K562 (cell line): ENCODE measurements around the gene VPS41. TPM values are rescaled to one million over a fixed set of nuclear protein-coding genes. Genes with fewer than 3 reads are reported as not detected.

Source experiments
- ATAC-seq: fragments of 200-7000 bp; cut with Tn5 transposase; 3 replicates; pipeline ENCODE4 v1.9.1; 2020; ENCODE audit warnings: moderate library complexity
- BruUV-seq: library from RNA; stranded (reverse); fragments of 400-500 nt; replicated peaks from 2 replicates; lab custom pipeline; 2021; lab: Mats Ljungman, UMichigan
- CTCF ChIA-PET: fragments of 300-600 bp; formaldehyde crosslinking; extraction: SDS; loops from one replicate; lab custom pipeline; 2021; ENCODE audit warnings: low intra/inter-chr PET ratio; lab: Yijun Ruan, JAX
- POLR2A ChIA-PET: fragments of 300-600, 350-650 bp; sonication (Branson Sonifier 250); formaldehyde crosslinking; extraction: SDS; loops from one replicate; lab custom pipeline; 2021; ENCODE audit warnings: antibody characterized with exemption, inconsistent platforms; lab: Yijun Ruan, JAX
- DNase-seq, 4 experiments: peaks; one replicate each; pipeline versions ENCODE4 v3.0.0 to v3.0.0-alpha.2; 2011 to 2018; ENCODE audit warnings: low spot score in 3 of 4, mixed read lengths in 3 of 4; ENCODE audit errors: extremely low read depth in 1 of 4
- FAIRE-seq: peaks from 2 replicates; lab custom pipeline; 2011; peaks lifted over from hg19 to GRCh38; lab: Jason Lieb, UNC
- H2AFZ ChIP-seq: 2 replicates; pipeline ENCODE4 v1.6.0; 2011; ENCODE audit warnings: low read depth, low read length, control low read depth, inconsistent platforms
- H3K27ac ChIP-seq: fragments of 200-600 bp; 3 replicates; pipeline ENCODE4 v1.8.0; 2011; ENCODE audit warnings: low read depth, mild to moderate bottlenecking, control low read depth, inconsistent platforms, low read length, moderate library complexity, mixed read lengths; ENCODE audit errors: extremely low read depth
- H3K27me3 ChIP-seq, 2 experiments: fragments of 300-600 bp in 1 of 2; 2 replicates in 1 of 2; 3 replicates in 1 of 2; pipeline versions ENCODE4 v1.6.0 to v1.8.0; 2011; ENCODE audit warnings: inconsistent platforms in 2 of 2, low read length in 2 of 2, mild to moderate bottlenecking in 1 of 2, mixed read lengths in 1 of 2, moderate library complexity in 1 of 2; ENCODE audit not compliant: control insufficient read depth in 2 of 2, insufficient read depth in 2 of 2
- H3K36me3 ChIP-seq: fragments of 300-600 bp; 3 replicates; pipeline ENCODE4 v1.8.0; 2011; ENCODE audit warnings: mild to moderate bottlenecking, low read length, inconsistent platforms; ENCODE audit not compliant: control insufficient read depth, insufficient read depth
- H3K4me1 ChIP-seq, 2 experiments: fragments of 200-600 bp in 1 of 2; replicated peaks in 1 of 2; 2 replicates in 1 of 2; 3 replicates in 1 of 2; pipeline versions ENCODE4 v1.5.1 to v1.8.0; 2011; ENCODE audit warnings: inconsistent platforms in 2 of 2, low read length in 2 of 2, mild to moderate bottlenecking in 1 of 2, mixed read lengths in 1 of 2, moderate library complexity in 1 of 2; ENCODE audit not compliant: control insufficient read depth in 2 of 2, insufficient read depth in 2 of 2
- H3K4me2 ChIP-seq: 2 replicates; pipeline ENCODE4 v1.6.1; 2011; ENCODE audit warnings: low read length, control low read depth, inconsistent platforms, mixed read lengths; ENCODE audit not compliant: insufficient read depth
- H3K4me3 ChIP-seq: fragments of 200-600 bp; sonication (generic), shearing (Covaris generic); 2 replicates; pipeline ENCODE4 v1.5.1; 2016; ENCODE audit warnings: control low read depth, inconsistent platforms
- H3K79me2 ChIP-seq: fragments of 200-600 bp; 3 replicates; pipeline ENCODE4 v1.8.0; 2011; ENCODE audit warnings: low read length, inconsistent platforms; ENCODE audit not compliant: control insufficient read depth, insufficient read depth
- H3K9ac ChIP-seq, 2 experiments: 2 replicates each; pipeline versions ENCODE4 v1.6.0 to v1.6.1; 2011; ENCODE audit warnings: low read depth in 2 of 2, low read length in 2 of 2, control low read depth in 1 of 2, inconsistent platforms in 1 of 2, mild to moderate bottlenecking in 1 of 2, mixed read lengths in 1 of 2; ENCODE audit not compliant: insufficient read depth in 1 of 2
- H3K9me1 ChIP-seq: one replicate; pipeline ENCODE4 v1.6.0; 2011; ENCODE audit warnings: inconsistent platforms, mild to moderate bottlenecking, low read length, moderate library complexity; ENCODE audit not compliant: control insufficient read depth, insufficient read depth
- H3K9me3 ChIP-seq: replicated peaks from 2 replicates; pipeline ENCODE4 v1.5.1; 2011; ENCODE audit warnings: low read depth, low read length, inconsistent platforms; ENCODE audit not compliant: control insufficient read depth, insufficient read depth
- H4K20me1 ChIP-seq: replicated peaks from 2 replicates; pipeline ENCODE4 v1.6.1; 2011; ENCODE audit warnings: low read length, inconsistent platforms, mixed read lengths; ENCODE audit not compliant: control insufficient read depth, insufficient read depth
- MEF2D ChIP-seq: conservative IDR thresholded peaks from 2 replicates; pipeline ENCODE4 v1.6.1; 2016; ENCODE audit warnings: low read depth, missing genetic modification characterization, missing compliant biosample characterization
- MEIS2 ChIP-seq: fragments of 450-650 bp; IDR thresholded peaks from 2 replicates; pipeline ENCODE4 v1.6.1; 2014; ENCODE audit warnings: mild to moderate bottlenecking; ENCODE audit not compliant: partially characterized antibody
- MTA1 ChIP-seq: fragments of 450-650 bp; IDR thresholded peaks from 2 replicates; pipeline ENCODE4 v1.6.1; 2017; ENCODE audit warnings: borderline replicate concordance
- PCBP2 ChIP-seq: fragments of 200-400 bp; formaldehyde crosslinking; IDR thresholded peaks from 2 replicates; pipeline ENCODE4 v1.6.1; 2018; ENCODE audit warnings: low read length, low read depth, mild to moderate bottlenecking, moderate library complexity; ENCODE audit not compliant: poor library complexity, severe bottlenecking
- PML ChIP-seq: IDR thresholded peaks from 2 replicates; pipeline ENCODE4 v1.6.1; 2012; ENCODE audit warnings: low read length, inconsistent platforms
- SAFB2 ChIP-seq: fragments of 200-400 bp; formaldehyde crosslinking; IDR thresholded peaks from 2 replicates; pipeline ENCODE4 v1.6.1; 2018; ENCODE audit warnings: borderline replicate concordance, low read length, low read depth, moderate library complexity; ENCODE audit not compliant: severe bottlenecking
- SREBF1 ChIP-seq: fragments of 150-350 bp; IDR thresholded peaks from 2 replicates; pipeline ENCODE4 v1.6.1; 2014; ENCODE audit warnings: antibody characterized with exemption, low read depth, low read length, borderline replicate concordance
- TCF7 ChIP-seq: sonication (generic); IDR thresholded peaks from 2 replicates; pipeline ENCODE4 v1.6.1; 2016; ENCODE audit warnings: antibody characterized with exemption, borderline replicate concordance
- XRCC5 ChIP-seq: fragments of 200-400 bp; formaldehyde crosslinking; IDR thresholded peaks from 2 replicates; pipeline ENCODE4 v1.6.1; 2017; ENCODE audit warnings: low read depth, mild to moderate bottlenecking, low read length
- ZBTB49 ChIP-seq: sonication (generic); formaldehyde crosslinking; IDR thresholded peaks from 2 replicates; pipeline ENCODE4 v1.8.0; 2022; ENCODE audit warnings: missing genetic modification reagents, mild to moderate bottlenecking, borderline replicate concordance
- ZBTB7A ChIP-seq: IDR thresholded peaks from 2 replicates; pipeline ENCODE4 v1.6.1; 2011; ENCODE audit warnings: low read depth, mild to moderate bottlenecking, low read length, moderate library complexity, borderline replicate concordance; ENCODE audit not compliant: control insufficient read depth
- ZNF217 ChIP-seq: sonication (generic); formaldehyde crosslinking; IDR thresholded peaks from 2 replicates; pipeline ENCODE4 v1.8.0; 2022; ENCODE audit warnings: mild to moderate bottlenecking, missing genetic modification reagents
- in situ Hi-C: fragments of 300-500 bp; cut with MboI; formaldehyde crosslinking; loops from 4 replicates; pipeline ENCODE4 v1.15.0; 2018; ENCODE audit warnings: inconsistent platforms, mixed read lengths
- intact Hi-C: fragments of 100-400 bp; cut with micrococcal nuclease; formaldehyde crosslinking; loops from 2 replicates; pipeline ENCODE4 v1.14.2; 2022
- polyA plus RNA-seq, 8 experiments: library from polyadenylated mRNA; depleted of rRNA in 4 of 8; stranded (reverse) in 5 of 8; unstranded in 3 of 8; fragments of >200 nt; fragmentation: Nextera tagmentation in 2 of 8; fragmentation: Illumina TruSeq in 1 of 8; extraction: Ambion mirVana in 2 of 8; extraction: Trizol in 1 of 8; gene quantifications; 2 replicates each; pipeline versions ENCODE4 v1.2.1 to v1.2.3, GENCODE V29; 2011 to 2014; ENCODE audit warnings: inconsistent platforms in 1 of 8, missing spikeins in 1 of 8
- total RNA-seq, 7 experiments: library from RNA; depleted of rRNA in 6 of 7; stranded (reverse); fragments of >200 nt in 6 of 7; fragmentation: Illumina TruSeq in 2 of 7; extraction: Trizol in 2 of 7; gene quantifications; 2 replicates each; pipeline versions ENCODE4 v1.2.1 to v1.2.3, GENCODE V29; 2011 to 2021; ENCODE audit warnings: low replicate concordance in 1 of 7
- TF ChIP-seq, protein P1 (sequence below), 2 experiments: IDR thresholded peaks; 2 replicates each; pipeline ENCODE4 v1.6.1; 2011; ENCODE audit warnings: borderline replicate concordance in 1 of 2, control low read depth in 1 of 2, low read depth in 1 of 2, low read length in 1 of 2, mild to moderate bottlenecking in 1 of 2, mixed read lengths in 1 of 2, moderate library complexity in 1 of 2; ENCODE audit not compliant: insufficient read depth in 1 of 2, insufficient read length in 1 of 2, poor library complexity in 1 of 2, severe bottlenecking in 1 of 2; ENCODE audit errors: extremely low read depth in 1 of 2

The VPS41 gene
- total and polyA plus RNA-seq, 9 of the 15 experiments (the other 6 are each of a cell fraction or from before 2014, with no cell fraction given), result 17.7 to 46.8 (median 32.1) TPM

- Histone ChIP-seq H3K36me3 (no peaks in the 10 kb centered on the region), H4K20me1 (no peaks in the 10 kb centered on the region; the same call in 1 of the 2 replicates), H3K4me2 (no peak overlapping the region), H3K9me1 (no peaks in the 10 kb centered on the region), H3K4me1 (peaks cover 0 to 4% of the 10 kb centered on the region in 2 experiments; a peak in 2 of 5 replicates), H2AFZ (no peak overlapping the region), H3K27ac (no peak overlapping the region), H3K9ac (no peak overlapping the region), H3K4me3 (no peak overlapping the region), H3K79me2 (peaks cover 17% of the 10 kb centered on the region), H3K9me3 (no peaks in the 10 kb centered on the region), H3K27me3 (no peaks in the 10 kb centered on the region)
- ChIA-PET CTCF (no interaction called here), POLR2A (no interaction called here)
- no TSS peak for BruUV-seq
- DNase-seq (no peak), FAIRE-seq (no peak), ATAC-seq (no peak)
- TF ChIP-seq PCBP2 (no peak), MEIS2 (no peak), SAFB2 (no peak), PML (no peak), SREBF1 (no peak), XRCC5 (no peak), MTA1 (no peak), ZBTB49 (no peak), TCF7 (no peak), ZBTB7A (no peak), ZNF217 (CRISPR knock-in tag) (no peak), MEF2D (tag) (no peak)
- TF ChIP-seq, protein P1, sequence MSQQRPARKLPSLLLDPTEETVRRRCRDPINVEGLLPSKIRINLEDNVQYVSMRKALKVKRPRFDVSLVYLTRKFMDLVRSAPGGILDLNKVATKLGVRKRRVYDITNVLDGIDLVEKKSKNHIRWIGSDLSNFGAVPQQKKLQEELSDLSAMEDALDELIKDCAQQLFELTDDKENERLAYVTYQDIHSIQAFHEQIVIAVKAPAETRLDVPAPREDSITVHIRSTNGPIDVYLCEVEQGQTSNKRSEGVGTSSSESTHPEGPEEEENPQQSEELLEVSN (IDR thresholded peaks at IDR 0.05; ENCODE audit: borderline replicate concordance in 1 of 2, extremely low read depth in 1 of 2, insufficient read depth in 1 of 2, insufficient read length in 1 of 2, low read depth in 1 of 2, low read length in 1 of 2, poor library complexity in 1 of 2, severe bottlenecking in 1 of 2), result no peak
- in situ Hi-C loops (no loop called here), intact Hi-C loops (no loop called here)
These were observed 5.9 kb downstream of the VPS41 start for GRCh38 chr7:38903057-38903456.
